Ascending aorta (tissue), 2 donors: Measurements from ENCODE around the gene MPI. TPM values are rescaled to one million over a fixed set of nuclear protein-coding genes. Genes with fewer than 3 reads are reported as not detected.
"Not testable (repeated sequence)": the region's sequence is repeated elsewhere in the genome, so short reads cannot be mapped to it uniquely, and the experiment has no call there.

Experiments
- DNase-seq, 2 donors: peaks; one replicate each; pipeline ENCODE4 v3.0.0-alpha.2; 2019; ENCODE audit warnings: low spot score in 2 of 2
- H3K27ac ChIP-seq, 2 donors: fragments of 200-600 bp; sonication (generic); one replicate each; pipeline ENCODE4 v1.5.1; 2016 to 2017; ENCODE audit warnings: mild to moderate bottlenecking in 1 of 2
- H3K27me3 ChIP-seq: fragments of 200-600 bp; sonication (generic); one replicate; pipeline ENCODE4 v1.5.1; 2017
- H3K36me3 ChIP-seq, 2 donors: fragments of 200-600 bp; sonication (generic); one replicate each; pipeline ENCODE4 v1.5.1; 2016
- H3K4me1 ChIP-seq, 2 donors: fragments of 200-600 bp; sonication (generic); one replicate each; pipeline ENCODE4 v1.5.1; 2016 to 2017; ENCODE audit warnings: mild to moderate bottlenecking in 1 of 2
- H3K4me3 ChIP-seq, 2 donors: fragments of 200-600 bp; sonication (generic); one replicate each; pipeline ENCODE4 v1.5.1; 2016 to 2017; ENCODE audit warnings: mild to moderate bottlenecking in 1 of 2
- H3K9me3 ChIP-seq, 2 donors: fragments of 200-600 bp; sonication (generic); one replicate each; pipeline ENCODE4 v1.5.1; 2016
- CTCF ChIP-seq, 3 experiments: fragments of 200-600 bp in 2 of 3; fragments of 450-650 bp in 1 of 3; sonication (generic) in 2 of 3; IDR thresholded peaks; one replicate each; pipeline ENCODE4 v1.5.1; 2016 to 2019; ENCODE audit warnings: antibody characterized with exemption in 3 of 3, mild to moderate bottlenecking in 1 of 3, moderate library complexity in 1 of 3
- intact Hi-C: fragments of 100-400 bp; cut with DNase I; formaldehyde crosslinking; loops from one replicate; pipeline ENCODE4 v1.15.1; 2023
- total RNA-seq: library from RNA; depleted of rRNA; stranded (reverse); fragments of >200 nt; gene quantifications from one replicate; pipeline ENCODE4 v1.1.0, GENCODE V29; 2016

MPI gene
- total RNA-seq, 1 donor from 2014 or later, result 118 TPM

- H3K4me1 ChIP-seq, result peaks cover 4 to 13% of the 10 kb centered on the region in 2 donors
- no peak for TF ChIP-seq CTCF (IDR thresholded peaks at IDR 0.05)
- H3K9me3 ChIP-seq, result no peaks in the 10 kb centered on the region
- no peak overlapping the region for H3K4me3 ChIP-seq
- intact Hi-C loops, result no loop called here
- DNase-seq, result no peak
- no peak overlapping the region for H3K27ac ChIP-seq
- no peaks in the 10 kb centered on the region for H3K27me3 ChIP-seq
- peaks cover 11 to 17% of the 10 kb centered on the region in 2 donors for H3K36me3 ChIP-seq
Observed at GRCh38 chr15:74893627-74894026, 3.8 kb downstream of the MPI start.

GRCh38 chr15:74894383-74894782 is 4.5 kb downstream of the MPI start:
- H3K9me3 ChIP-seq, H3K27ac ChIP-seq, H3K27me3 ChIP-seq, intact Hi-C loops, H3K4me3 ChIP-seq, DNase-seq, H3K4me1 ChIP-seq: not testable (repeated sequence)
- peaks cover 16 to 22% of the 10 kb centered on the region in 2 donors for H3K36me3 ChIP-seq

- Histone ChIP-seq H3K27me3 (no peaks in the 10 kb centered on the region), H3K4me3 (no peak overlapping the region), H3K9me3 (no peaks in the 10 kb centered on the region), H3K4me1 (no peaks in the 10 kb centered on the region), H3K27ac (no peak overlapping the region), H3K36me3 (peaks cover 31 to 32% of the 10 kb centered on the region in 2 donors)
- intact Hi-C loops, result no loop called here
- no peak for TF ChIP-seq CTCF (IDR thresholded peaks at IDR 0.05)
- DNase-seq, result no peak
Observed at GRCh38 chr15:74895830-74896229, 6.0 kb downstream of the MPI start.

GRCh38 chr15:74896316-74896715 is 6.5 kb downstream of the MPI start:
- Histone ChIP-seq H3K9me3 (no peaks in the 10 kb centered on the region), H3K4me3 (no peak overlapping the region), H3K36me3 (peaks cover 36% of the 10 kb centered on the region in 2 donors), H3K27me3 (no peaks in the 10 kb centered on the region), H3K27ac (no peak overlapping the region), H3K4me1 (no peaks in the 10 kb centered on the region)
- DNase-seq, result no peak
- intact Hi-C loops, result no loop called here
- no peak for TF ChIP-seq CTCF (IDR thresholded peaks at IDR 0.05)

GRCh38 chr15:74897300-74897701 is 7.5 kb downstream of the MPI start:
- Histone ChIP-seq H3K27ac (no peak overlapping the region), H3K4me3 (no peak overlapping the region), H3K4me1 (peaks cover 0 to 2% of the 10 kb centered on the region in 2 donors), H3K9me3 (no peaks in the 10 kb centered on the region), H3K36me3 (peaks cover 41 to 43% of the 10 kb centered on the region in 2 donors), H3K27me3 (no peaks in the 10 kb centered on the region)
- no peak for TF ChIP-seq CTCF (IDR thresholded peaks at IDR 0.05)
- no peak for DNase-seq
- intact Hi-C loops, result no loop called here

- no peak overlapping the region for H3K4me3 ChIP-seq
- no peak overlapping the region for H3K27ac ChIP-seq
- intact Hi-C loops, result no loop called here
- H3K27me3 ChIP-seq, result no peaks in the 10 kb centered on the region
- peaks cover 39 to 57% of the 10 kb centered on the region in 2 donors for H3K36me3 ChIP-seq
- TF ChIP-seq CTCF (IDR thresholded peaks at IDR 0.05), result peak; percentile 66 to 91 (median 89)
- H3K4me1 ChIP-seq, result peaks cover 8 to 17% of the 10 kb centered on the region in 2 donors
- peak in 1 of 2 donors; percentile 78 for DNase-seq
- no peaks in the 10 kb centered on the region for H3K9me3 ChIP-seq
Observed at GRCh38 chr15:74901612-74902063, 11.8 kb downstream of the MPI start.
